ENCODE results near the gene TMEM141.
"Not testable (repeated sequence)": the region's sequence is repeated elsewhere in the genome, so short reads cannot be mapped to it uniquely, and the experiment has no call there.

TMEM141 gene

GRCh38 chr9:136773386-136774044, 17.6 kb upstream of the TMEM141 start:
- DNase-seq (ENCODE audit: low spot score) = peak; percentile 22

- DNase-seq (ENCODE audit: low spot score) = no peak
Observed at GRCh38 chr9:136774416-136775045, 16.6 kb upstream of the TMEM141 start.

- DNase-seq (ENCODE audit: low spot score) = no peak
Observed at GRCh38 chr9:136775191-136775590, 16.0 kb upstream of the TMEM141 start.

DNA sequence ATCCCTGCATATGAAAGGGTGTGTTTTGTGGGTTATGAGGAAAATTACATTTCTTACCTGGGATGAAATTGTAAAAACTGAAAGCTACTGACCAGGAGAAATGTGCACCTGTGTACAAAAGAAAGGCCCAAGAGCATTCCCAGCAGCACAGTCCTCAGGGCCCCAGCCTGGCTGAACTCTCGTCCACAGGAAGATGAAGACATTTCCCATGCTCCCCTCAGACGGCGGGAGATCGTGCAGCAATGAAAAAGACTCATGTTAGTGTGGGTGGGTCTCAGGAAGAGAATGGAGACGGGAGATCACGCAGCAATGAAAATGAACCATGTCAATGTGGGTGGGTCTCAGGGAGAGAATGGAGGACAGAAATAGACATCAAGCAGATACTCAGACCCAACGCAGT, 14.2 kb upstream of the TMEM141 start:
- DNase-seq (ENCODE audit: low spot score) = no peak

DNA sequence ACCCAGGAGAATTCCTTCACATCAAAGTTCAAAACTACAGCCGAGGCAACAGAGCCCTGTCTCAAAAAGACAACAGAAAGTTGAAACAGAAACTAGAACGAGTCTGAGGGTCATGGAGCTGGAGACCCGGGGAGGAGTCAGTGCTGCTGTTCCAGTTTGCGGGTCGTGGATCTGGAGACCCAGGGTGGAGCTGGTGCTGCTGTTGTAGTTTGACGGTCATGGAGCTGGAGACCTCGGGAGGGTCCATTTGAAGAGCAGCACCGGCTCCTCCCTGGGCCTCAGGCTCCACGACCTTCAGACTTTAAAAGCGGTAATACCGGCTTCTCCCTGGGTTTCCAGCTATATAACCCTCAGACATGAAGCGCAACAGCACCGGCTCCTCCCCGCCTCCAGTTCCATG, 13.8 kb upstream of the TMEM141 start:
- no peak for DNase-seq (ENCODE audit: low spot score)

DNA sequence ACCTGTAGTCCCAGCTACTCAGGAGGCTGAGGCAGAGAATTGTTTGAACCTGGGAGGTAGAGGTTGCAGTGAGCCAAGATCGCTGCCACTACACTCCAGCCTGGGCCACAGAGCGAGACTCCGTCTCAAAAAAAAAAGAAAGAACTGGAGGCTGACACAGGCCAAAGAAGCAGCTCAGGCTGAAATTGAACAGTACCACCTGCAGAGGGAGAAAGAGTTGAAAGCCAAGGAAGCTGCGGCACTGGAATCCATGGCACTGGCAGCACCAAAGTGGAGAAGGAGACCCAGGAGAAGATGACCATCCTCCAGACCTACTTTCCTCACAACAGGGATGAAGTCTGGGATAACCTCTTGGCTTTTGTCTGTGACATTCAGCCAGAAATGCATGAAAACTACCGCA, 11.3 kb upstream of the TMEM141 start:
- DNase-seq (ENCODE audit: low spot score) = no peak

DNA sequence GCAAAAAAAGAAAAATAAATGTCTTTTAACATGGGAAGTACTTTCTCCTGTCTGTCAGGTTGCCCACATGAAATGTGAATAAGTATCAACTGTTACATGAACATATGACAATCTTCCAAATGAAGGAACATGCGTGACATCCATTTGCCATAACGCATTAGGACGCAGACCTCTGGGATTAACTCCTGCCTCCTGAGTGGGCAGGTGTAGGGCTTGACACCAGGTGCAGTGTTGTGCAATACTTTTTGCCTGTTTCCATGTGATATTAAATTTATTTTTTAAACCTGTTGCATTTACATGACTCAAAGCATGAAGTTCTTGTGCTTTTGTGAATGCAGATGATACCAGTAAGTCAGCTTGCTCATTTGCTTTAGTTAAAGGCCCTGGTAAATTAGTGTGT, 8.7 kb upstream of the TMEM141 start:
- DNase-seq (ENCODE audit: low spot score) = no peak

- no peak for DNase-seq (ENCODE audit: low spot score)
Observed at GRCh38 chr9:136784249-136784996, 6.7 kb upstream of the TMEM141 start.

DNA sequence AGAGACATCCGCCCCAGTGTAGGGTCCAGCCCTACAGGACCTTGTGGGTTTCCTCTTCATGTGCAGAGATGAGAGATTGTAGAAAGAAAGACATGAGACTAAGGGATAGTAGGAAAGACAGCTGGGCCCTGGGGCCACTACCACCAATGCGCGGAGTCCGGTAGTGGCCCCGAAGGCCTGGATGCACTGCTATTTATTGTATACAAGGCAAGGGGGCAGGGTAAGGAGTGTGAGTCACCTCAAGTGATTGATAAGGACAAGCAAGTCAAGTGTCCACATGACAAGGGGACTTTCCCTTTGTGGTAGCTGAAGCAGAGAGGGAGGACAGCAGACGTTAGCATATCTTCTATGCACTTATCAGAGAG, 6.2 kb upstream of the TMEM141 start:
- DNase-seq (ENCODE audit: low spot score) = no peak

- DNase-seq (ENCODE audit: low spot score) = not testable (repeated sequence)
Observed at GRCh38 chr9:136785565-136786355, 5.4 kb upstream of the TMEM141 start.

DNA sequence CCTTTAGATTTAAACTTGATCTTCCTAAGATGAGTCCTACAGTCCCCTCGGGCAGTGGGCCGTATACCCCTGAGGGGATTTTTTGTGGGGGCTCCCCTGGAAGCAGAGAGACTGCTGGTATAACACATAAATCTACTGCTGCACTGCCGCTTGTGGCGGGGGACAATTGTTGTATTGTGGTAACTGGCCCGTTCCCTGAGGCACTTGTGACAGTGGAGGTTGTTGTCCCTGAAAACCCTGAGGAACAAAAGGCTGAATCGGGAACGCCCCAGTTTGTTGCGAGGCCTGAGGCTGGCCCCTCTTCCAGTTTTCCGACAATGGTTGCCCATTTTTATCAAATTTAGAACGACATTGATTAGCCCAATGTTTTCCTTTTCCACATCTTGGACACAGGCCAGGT, 4.7 kb upstream of the TMEM141 start:
- DNase-seq (ENCODE audit: low spot score) = no peak

DNA sequence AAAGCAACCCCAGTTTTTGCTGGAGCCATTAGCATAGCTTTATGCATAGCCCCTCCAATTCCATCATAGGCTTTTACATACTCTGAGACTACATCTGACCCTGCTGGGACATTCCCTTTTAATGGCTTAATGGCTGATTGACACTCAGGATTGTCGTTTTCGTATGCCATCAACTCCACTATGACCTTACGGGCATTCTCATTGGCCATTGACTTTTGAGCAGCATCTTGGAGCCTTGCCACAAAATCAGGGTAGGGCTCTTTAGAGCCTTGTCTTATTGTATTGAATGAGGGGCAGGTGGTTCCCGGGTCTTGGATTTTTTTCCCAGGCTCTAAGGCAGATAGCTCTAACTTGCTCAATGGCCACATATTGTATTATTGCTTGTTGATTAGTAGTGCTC, 4.2 kb upstream of the TMEM141 start:
- DNase-seq (ENCODE audit: low spot score) = not testable (repeated sequence)

GRCh38 chr9:136787690-136788400, 3.3 kb upstream of the TMEM141 start:
- peak; percentile 83 for DNase-seq (ENCODE audit: low spot score)

DNA sequence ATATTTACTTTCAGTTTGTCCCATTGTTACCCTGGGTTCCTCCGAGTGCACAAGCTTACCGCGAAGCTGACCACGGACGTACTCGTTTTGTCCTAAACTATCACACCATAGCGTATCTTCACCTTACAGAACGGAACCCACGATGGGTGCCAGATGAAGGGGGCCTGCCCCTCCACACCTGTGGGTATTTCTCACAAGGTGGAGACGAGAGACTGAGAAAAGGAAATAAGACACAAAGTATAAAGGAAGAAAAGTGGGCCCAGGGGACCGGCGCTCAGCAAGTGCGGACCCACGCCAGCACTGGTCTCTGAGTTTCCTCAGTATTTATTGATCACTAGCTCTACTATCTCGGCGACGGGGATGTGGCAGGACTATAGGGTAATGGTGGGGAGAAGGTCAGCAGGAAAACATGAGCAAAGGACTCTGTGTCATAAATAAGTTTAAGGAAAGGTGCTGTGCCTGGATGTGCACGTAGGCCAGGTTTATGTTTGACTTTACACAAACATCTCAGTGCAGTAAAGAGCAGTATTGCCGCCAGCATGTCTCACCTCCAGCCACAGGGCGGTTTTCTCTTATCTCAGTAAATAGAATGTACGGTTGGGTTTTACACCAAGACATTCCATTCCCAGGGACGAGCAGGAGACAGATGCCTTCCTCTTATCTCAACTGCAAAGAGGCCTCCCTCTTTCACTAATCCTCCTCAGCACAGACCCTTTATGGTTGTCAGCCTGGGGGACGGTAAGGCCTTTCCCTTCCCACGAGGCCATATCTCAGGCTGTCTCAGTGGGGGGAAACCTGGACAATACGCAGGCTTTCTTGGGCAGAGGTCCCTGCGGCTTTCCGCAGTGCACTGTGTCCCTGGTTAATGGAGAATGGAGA, 2.3 kb upstream of the TMEM141 start:
- DNase-seq (ENCODE audit: low spot score) = not testable (repeated sequence)

- no peak for DNase-seq (ENCODE audit: low spot score)
Observed at GRCh38 chr9:136789523-136789937, 1.6 kb upstream of the TMEM141 start.

- peak; percentile 75 for DNase-seq (ENCODE audit: low spot score)
Observed at GRCh38 chr9:136791516-136792276, 552 bp downstream of the TMEM141 start.

GRCh38 chr9:136792321-136793085, 1.4 kb downstream of the TMEM141 start:
- no peak for DNase-seq (ENCODE audit: low spot score)

GRCh38 chr9:136793086-136793946, 2.2 kb downstream of the TMEM141 start:
- no peak for DNase-seq (ENCODE audit: low spot score)
